OCI-LY1 (cell line): Measurements from ENCODE around the gene LRCH4.

Source experiments
- H2AFZ ChIP-seq: fragments of 200-600 bp; sonication (generic), shearing (Covaris generic); 2 replicates; pipeline ENCODE4 v1.6.0; 2014; ENCODE audit warnings: antibody characterized with exemption, mild to moderate bottlenecking, low read length
- H3F3A ChIP-seq: fragments of 200-600 bp; sonication (generic), shearing (Covaris generic); 2 replicates; pipeline ENCODE4 v1.6.0; 2014; ENCODE audit warnings: mild to moderate bottlenecking, antibody characterized with exemption, low read length, moderate library complexity; ENCODE audit not compliant: insufficient read depth
- H3K27ac ChIP-seq: fragments of 200-600 bp; sonication (generic); 2 replicates; pipeline ENCODE4 v1.5.1; 2014; ENCODE audit warnings: low read length, mixed run types, mild to moderate bottlenecking, low read depth; ENCODE audit not compliant: poor library complexity, severe bottlenecking
- H3K27me3 ChIP-seq: fragments of 200-600 bp; sonication (generic); 2 replicates; pipeline ENCODE4 v1.6.0; 2014; ENCODE audit warnings: antibody characterized with exemption, mild to moderate bottlenecking, low read length, moderate library complexity; ENCODE audit not compliant: insufficient read depth
- H3K36me3 ChIP-seq: fragments of 200-600 bp; sonication (generic); 2 replicates; pipeline ENCODE4 v1.6.1; 2014; ENCODE audit warnings: mild to moderate bottlenecking, antibody characterized with exemption, low read length, moderate library complexity, mixed read lengths; ENCODE audit not compliant: insufficient read depth
- H3K4me1 ChIP-seq: fragments of 200-600 bp; sonication (generic); 2 replicates; pipeline ENCODE4 v1.5.1; 2014; ENCODE audit warnings: mild to moderate bottlenecking, low read length, moderate library complexity; ENCODE audit not compliant: insufficient read depth, severe bottlenecking
- H3K4me2 ChIP-seq: fragments of 200-600 bp; sonication (generic), shearing (Covaris generic); 2 replicates; pipeline ENCODE4 v1.6.1; 2014; ENCODE audit warnings: low read length
- H3K4me3 ChIP-seq: fragments of 200-600 bp; sonication (generic); 2 replicates; pipeline ENCODE4 v1.5.1; 2014; ENCODE audit warnings: low read length, low read depth, mild to moderate bottlenecking, mixed read lengths; ENCODE audit not compliant: poor library complexity, severe bottlenecking
- H3K79me2 ChIP-seq: fragments of 200-600 bp; shearing (Covaris generic); 2 replicates; pipeline ENCODE4 v1.6.1; 2016; ENCODE audit warnings: mixed run types, low read length, mixed read lengths; ENCODE audit not compliant: insufficient read depth
- H3K9ac ChIP-seq: fragments of 200-600 bp; sonication (generic), shearing (Covaris generic); 2 replicates; pipeline ENCODE4 v1.6.1; 2014; ENCODE audit warnings: mild to moderate bottlenecking, low read length, mixed read lengths
- H3K9me2 ChIP-seq: fragments of 200-600 bp; sonication (generic), shearing (Covaris generic); 2 replicates; pipeline ENCODE4 v1.6.1; 2014; ENCODE audit warnings: low read depth, mild to moderate bottlenecking, low read length, mixed read lengths
- H3K9me3 ChIP-seq: fragments of 200-600 bp; shearing (Covaris generic); 2 replicates; pipeline ENCODE4 v1.6.1; 2014; ENCODE audit warnings: low read length, mixed read lengths
- H4K20me1 ChIP-seq: fragments of 200-600 bp; sonication (generic), shearing (Covaris generic); 2 replicates; pipeline ENCODE4 v1.6.0; 2016; ENCODE audit warnings: mild to moderate bottlenecking, low read length; ENCODE audit not compliant: insufficient read depth
- CTCF ChIP-seq: fragments of 200-600 bp; sonication (generic), shearing (Covaris generic); IDR thresholded peaks from 2 replicates; pipeline ENCODE4 v1.5.1; 2017; ENCODE audit warnings: mild to moderate bottlenecking, antibody characterized with exemption, low read length, moderate library complexity, mixed read lengths
- EZH2 ChIP-seq: fragments of 200-600 bp; sonication (generic), shearing (Covaris generic); IDR thresholded peaks from 2 replicates; pipeline ENCODE4 v1.8.0; 2017; ENCODE audit warnings: borderline replicate concordance, mixed run types, mild to moderate bottlenecking, antibody characterized with exemption, low read length, moderate library complexity, mixed read lengths

LRCH4 gene

GRCh38 chr7:100573691-100574361 lies 12.1 kb downstream of the LRCH4 start, which contains the start of gene SAP25:
Gene SAP25, minus strand, starts transcription at chr7:100573900. Its CDS starts 158 bp downstream, at chr7:100573742.
- TF ChIP-seq CTCF = peak; percentile 34
- TF ChIP-seq EZH2 = no peak
- Histone ChIP-seq H3K9me3 (no peaks in the 10 kb centered on the region), H3K27me3 (0 out of 2 replicates have a peak, but pooled peaks cover 4% of the 10 kb centered on the region), H3K4me3 (no peak within 1 kb of the TSS), H3K4me2 (no peak within 1 kb of the TSS), H3K27ac (no peak within 1 kb of the TSS), H3K4me1 (peaks cover 25% of the 10 kb centered on the region), H3K36me3 (peaks cover 56% of the 10 kb centered on the region), H4K20me1 (no peaks in the 10 kb centered on the region), H3K9ac (no peak within 1 kb of the TSS), H3K9me2 (no peaks in the 10 kb centered on the region), H3F3A (no peaks in the 10 kb centered on the region), H3K79me2 (no peaks in the 10 kb centered on the region), H2AFZ (no peak within 1 kb of the TSS)

- H3K27me3 ChIP-seq = 0 out of 2 replicates have a peak, but pooled peaks cover 5% of the 10 kb centered on the region
- H3K9me3 ChIP-seq = no peaks in the 10 kb centered on the region
- H3K4me1 ChIP-seq = peaks cover 25% of the 10 kb centered on the region
- H2AFZ ChIP-seq = no peak overlapping the region
- TF ChIP-seq CTCF (no peak), EZH2 (no peak)
- no peak overlapping the region for H3K4me3 ChIP-seq
- H3K9me2 ChIP-seq = no peaks in the 10 kb centered on the region
- no peak overlapping the region for H3K9ac ChIP-seq
- H3K36me3 ChIP-seq = peaks cover 49% of the 10 kb centered on the region
- no peak overlapping the region for H3K27ac ChIP-seq
- no peaks in the 10 kb centered on the region for H3F3A ChIP-seq
- H4K20me1 ChIP-seq = no peaks in the 10 kb centered on the region
- no peaks in the 10 kb centered on the region for H3K79me2 ChIP-seq
- no peak overlapping the region for H3K4me2 ChIP-seq
These were observed 12.8 kb downstream of the LRCH4 start for GRCh38 chr7:100572949-100573675.

GRCh38 chr7:100572281-100572948 lies 13.5 kb downstream of the LRCH4 start:
- no peaks in the 10 kb centered on the region for H4K20me1 ChIP-seq
- no peak overlapping the region for H3K4me2 ChIP-seq
- H3K27me3 ChIP-seq = 0 out of 2 replicates have a peak, but pooled peaks cover 5% of the 10 kb centered on the region
- H3K4me1 ChIP-seq = peaks cover 31% of the 10 kb centered on the region
- peaks cover 42% of the 10 kb centered on the region for H3K36me3 ChIP-seq
- H3K9me2 ChIP-seq = no peaks in the 10 kb centered on the region
- H3K9ac ChIP-seq = no peak overlapping the region
- TF ChIP-seq CTCF (0 out of 2 replicates have a peak, but pooled peaks have one; percentile 4), EZH2 (no peak)
- no peak overlapping the region for H2AFZ ChIP-seq
- H3K9me3 ChIP-seq = no peaks in the 10 kb centered on the region
- no peak overlapping the region for H3K4me3 ChIP-seq
- no peaks in the 10 kb centered on the region for H3F3A ChIP-seq
- H3K27ac ChIP-seq = no peak overlapping the region
- no peaks in the 10 kb centered on the region for H3K79me2 ChIP-seq
